SKM-1 treated with dmso at 0.1 percent for 144 hours (cell line): ENCODE data around the gene HK3.
"Not testable (repeated sequence)": the region's sequence is repeated elsewhere in the genome, so short reads cannot be mapped to it uniquely, and the experiment has no call there.

Experiments used
- DNase-seq: peaks from one replicate; lab custom pipeline; 2025; ENCODE audit not compliant: unreplicated experiment; lab: John Stamatoyannopoulos, UW

HK3 gene

GRCh38 chr5:176883700-176884570 is 15.2 kb downstream of the HK3 start:
- no peak for DNase-seq

GRCh38 chr5:176882567-176882903 is 16.6 kb downstream of the HK3 start:
- DNase-seq = no peak

- no peak for DNase-seq
Measured at GRCh38 chr5:176881816-176882566, 17.2 kb downstream of the HK3 start.

GRCh38 chr5:176881021-176881749 is 18.0 kb downstream of the HK3 start:
- DNase-seq = no peak

- no peak for DNase-seq
Measured at GRCh38 chr5:176880366-176881020, 18.7 kb downstream of the HK3 start.

GRCh38 chr5:176879663-176880361 is 19.3 kb downstream of the HK3 start:
- no peak for DNase-seq

- no peak for DNase-seq
Measured at GRCh38 chr5:176878906-176879662, 20.1 kb downstream of the HK3 start.

- DNase-seq = no peak
Measured at GRCh38 chr5:176878463-176878862, 20.7 kb downstream of the HK3 start.

- no peak for DNase-seq
Measured at GRCh38 chr5:176877793-176878331, 21.3 kb downstream of the HK3 start.

GRCh38 chr5:176876506-176877431 is 22.4 kb downstream of the HK3 start:
- no peak for DNase-seq

- no peak for DNase-seq
Measured at GRCh38 chr5:176875783-176876505, 23.2 kb downstream of the HK3 start.

- no peak for DNase-seq
Measured at GRCh38 chr5:176875014-176875550, 24.1 kb downstream of the HK3 start.

- no peak for DNase-seq
Measured at GRCh38 chr5:176874198-176874780, 24.9 kb downstream of the HK3 start.

- no peak for DNase-seq
Measured at GRCh38 chr5:176873541-176874172, 25.5 kb downstream of the HK3 start.

GRCh38 chr5:176873011-176873410 is 26.1 kb downstream of the HK3 start:
- DNase-seq = not testable (repeated sequence)

GRCh38 chr5:176872586-176872985 is 26.6 kb downstream of the HK3 start:
- DNase-seq = not testable (repeated sequence)

- not testable (repeated sequence) for DNase-seq
Measured at GRCh38 chr5:176870644-176871043, 28.5 kb downstream of the HK3 start.
